HepG2 (cell line): ENCODE data around the gene SIGLEC14. TPM values are rescaled to one million over a fixed set of nuclear protein-coding genes. Genes with fewer than 3 reads are reported as not detected.

ENCODE experiments used
- ATAC-seq: fragments of 200-7000 bp; cut with Tn5 transposase; 3 replicates; pipeline ENCODE4 v1.9.1; 2020; ENCODE audit warnings: mild to moderate bottlenecking, moderate library complexity
- BruUV-seq: library from RNA; stranded (reverse); fragments of 400-500 nt; replicated peaks from 2 replicates; lab custom pipeline; 2021; lab: Mats Ljungman, UMichigan
- CTCF ChIA-PET: fragments of 300-600 bp; formaldehyde crosslinking; extraction: SDS; loops from one replicate; lab custom pipeline; 2021; ENCODE audit warnings: low total read pairs, inconsistent platforms, low intra/inter-chr PET ratio; lab: Yijun Ruan, JAX
- POLR2A ChIA-PET: fragments of 350-600 bp; sonication (Branson Sonifier 250); formaldehyde crosslinking; loops from one replicate; lab custom pipeline; 2020; ENCODE audit warnings: antibody characterized with exemption, inconsistent platforms; lab: Yijun Ruan, JAX
- DNase-seq: peaks from one replicate; pipeline ENCODE4 v3.0.0-alpha.2; 2015; ENCODE audit warnings: low spot score
- FAIRE-seq: peaks from 3 replicates; lab custom pipeline; 2011; peaks lifted over from hg19 to GRCh38; lab: Jason Lieb, UNC
- H2AFZ ChIP-seq: one replicate; pipeline ENCODE4 v1.6.1; 2011; ENCODE audit warnings: low read length, inconsistent platforms
- H3K27ac ChIP-seq: fragments of 300-600 bp; 3 replicates; pipeline ENCODE4 v1.8.0; 2011; ENCODE audit warnings: mixed run types, mild to moderate bottlenecking, mixed read lengths, low read length, inconsistent platforms; ENCODE audit not compliant: insufficient read depth; ENCODE audit errors: extremely low read length
- H3K27me3 ChIP-seq, 2 experiments: fragments of 200-600 bp in 1 of 2; 2 replicates in 1 of 2; 3 replicates in 1 of 2; pipeline versions ENCODE4 v1.6.0 to v1.8.0; 2011; ENCODE audit warnings: low read length in 2 of 2, mild to moderate bottlenecking in 2 of 2, moderate library complexity in 2 of 2, inconsistent platforms in 1 of 2; ENCODE audit not compliant: insufficient read depth in 2 of 2, control insufficient read depth in 1 of 2
- H3K36me3 ChIP-seq, 2 experiments: fragments of 200-600 bp in 1 of 2; replicated peaks in 1 of 2; 2 replicates in 1 of 2; 3 replicates in 1 of 2; pipeline versions ENCODE4 v1.5.1 to v1.8.0; 2011; ENCODE audit warnings: low read length in 2 of 2, inconsistent platforms in 1 of 2; ENCODE audit not compliant: insufficient read depth in 2 of 2, control insufficient read depth in 1 of 2
- H3K4me1 ChIP-seq: 2 replicates; pipeline ENCODE4 v1.5.1; 2012; ENCODE audit warnings: low read length, inconsistent platforms; ENCODE audit not compliant: insufficient read depth
- H3K4me2 ChIP-seq: 2 replicates; pipeline ENCODE4 v1.6.0; 2011; ENCODE audit warnings: low read depth, low read length, inconsistent platforms
- H3K4me3 ChIP-seq, 3 experiments: fragments of 200-600 bp in 1 of 3; sonication (generic), shearing (Covaris generic) in 1 of 3; replicated peaks in 1 of 3; 2 replicates each; pipeline ENCODE4 v1.5.1; 2011 to 2016; ENCODE audit warnings: low read length in 3 of 3, inconsistent platforms in 2 of 3, low read depth in 2 of 3, mild to moderate bottlenecking in 2 of 3, control low read depth in 1 of 3, mixed read lengths in 1 of 3; ENCODE audit not compliant: insufficient read depth in 1 of 3
- H3K79me2 ChIP-seq: one replicate; pipeline ENCODE4 v1.6.1; 2011; ENCODE audit warnings: low read length, inconsistent platforms; ENCODE audit not compliant: insufficient read depth
- H3K9ac ChIP-seq: 2 replicates; pipeline ENCODE4 v1.6.0; 2011; ENCODE audit warnings: mild to moderate bottlenecking, low read depth, low read length, inconsistent platforms; ENCODE audit not compliant: insufficient read depth
- H3K9me3 ChIP-seq: 2 replicates; pipeline ENCODE4 v1.5.1; 2012; ENCODE audit warnings: mild to moderate bottlenecking, low read length
- H4K20me1 ChIP-seq: 2 replicates; pipeline ENCODE4 v1.6.0; 2011; ENCODE audit warnings: inconsistent platforms, mild to moderate bottlenecking, low read length, moderate library complexity; ENCODE audit not compliant: insufficient read depth
- ADNP ChIP-seq: sonication (generic); formaldehyde crosslinking; IDR thresholded peaks from 2 replicates; pipeline ENCODE4 v1.4.0; 2020; ENCODE audit warnings: missing genetic modification reagents
- IKZF1 ChIP-seq: fragments of 450-650 bp; IDR thresholded peaks from 2 replicates; pipeline ENCODE4 v1.7.1; 2016
- JDP2 ChIP-seq: sonication (generic); formaldehyde crosslinking; IDR thresholded peaks from 2 replicates; pipeline ENCODE4 v1.8.1; 2022; ENCODE audit warnings: missing genetic modification reagents, borderline replicate concordance
- NR2F1 ChIP-seq, 2 experiments: fragments of 450-650 bp in 1 of 2; formaldehyde crosslinking in 1 of 2; IDR thresholded peaks; 2 replicates each; pipeline versions ENCODE4 v1.5.0 to v1.6.1; 2016 to 2020; ENCODE audit warnings: mild to moderate bottlenecking in 1 of 2, missing compliant biosample characterization in 1 of 2, missing genetic modification reagents in 1 of 2, moderate library complexity in 1 of 2
- PHF5A ChIP-seq: IDR thresholded peaks from one replicate; pipeline ENCODE4 v1.6.1; 2018; ENCODE audit warnings: low read depth, missing genetic modification reagents; ENCODE audit not compliant: unreplicated experiment
- SALL2 ChIP-seq: sonication (generic); formaldehyde crosslinking; IDR thresholded peaks from 2 replicates; pipeline ENCODE4 v1.8.1; 2023; ENCODE audit warnings: mild to moderate bottlenecking, missing genetic modification reagents, inconsistent platforms
- SRF ChIP-seq: IDR thresholded peaks from 2 replicates; pipeline ENCODE4 v1.6.1; 2011; ENCODE audit warnings: mild to moderate bottlenecking, low read depth, low read length, moderate library complexity
- ZNF282 ChIP-seq: fragments of 450-650 bp; IDR thresholded peaks from 2 replicates; pipeline ENCODE4 v1.6.1; 2018; ENCODE audit not compliant: partially characterized antibody
- ZNF557 ChIP-seq: sonication (generic); formaldehyde crosslinking; IDR thresholded peaks from 2 replicates; pipeline ENCODE4 v1.4.0; 2020; ENCODE audit warnings: missing genetic modification reagents
- ZNF614 ChIP-seq: IDR thresholded peaks from 2 replicates; pipeline ENCODE4 v1.6.1; 2018; ENCODE audit warnings: missing biosample characterization, missing genetic modification reagents, inconsistent platforms, borderline replicate concordance
- ZSCAN12 ChIP-seq: sonication (generic); formaldehyde crosslinking; IDR thresholded peaks from 2 replicates; pipeline ENCODE4 v1.9.0; 2021; ENCODE audit warnings: mild to moderate bottlenecking, missing genetic modification reagents
- whole genome bisulfite sequencing: methylation state at CpG from one replicate; pipeline ENCODE4 v1.1.6; 2017; ENCODE audit warnings: low lambda C conversion rate; 5-methylcytosine and 5-hydroxymethylcytosine counted together
- in situ Hi-C: cut with HindIII; loops from 2 replicates; pipeline ENCODE4 v1.10.0; 2017; ENCODE audit warnings: low pct_unique_long_range_greater_than_20kb; ENCODE audit not compliant: extremely low pct_ligation_motif_present
- intact Hi-C: fragments of 100-400 bp; cut with micrococcal nuclease; formaldehyde crosslinking; loops from one replicate; pipeline ENCODE4 v1.10.0; 2022; ENCODE audit not compliant: unreplicated experiment
- polyA plus RNA-seq, 8 experiments: library from polyadenylated mRNA; depleted of rRNA in 3 of 8; stranded (reverse) in 7 of 8; unstranded in 1 of 8; fragments of >200 nt; fragmentation: Illumina TruSeq in 4 of 8; extraction: Trizol in 4 of 8; gene quantifications; 2 replicates each; pipeline versions ENCODE4 v1.2.1 to v1.2.3, GENCODE V29; 2011 to 2016; ENCODE audit warnings: low read depth in 4 of 8, missing spikeins in 1 of 8, mixed read lengths in 1 of 8; ENCODE audit not compliant: insufficient read depth in 1 of 8
- total RNA-seq, 5 experiments: library from RNA; depleted of rRNA; stranded (reverse); fragments of >200 nt; fragmentation: Illumina TruSeq; extraction: Trizol; gene quantifications; 2 replicates each; pipeline ENCODE4 v1.2.3, GENCODE V29; 2016; ENCODE audit warnings: low read depth in 1 of 5

SIGLEC14 gene
- total and polyA plus RNA-seq, 2 of the 13 experiments (the other 11 are each of a cell fraction or from before 2014, with no cell fraction given): 0.05 to 0.09 TPM

- H3K4me1 ChIP-seq: peaks cover 21% of the 10 kb centered on the region
Measured at GRCh38 chr19:51686171-51686570, 39.5 kb upstream of the SIGLEC14 start.

GRCh38 chr19:51681286-51681941 is 34.8 kb upstream of the SIGLEC14 start:
- Histone ChIP-seq H3K4me2 (no peak overlapping the region), H3K4me1 (no peaks in the 10 kb centered on the region), H3K27ac (no peak overlapping the region), H4K20me1 (no peaks in the 10 kb centered on the region), H3K9me3 (peaks cover 11% of the 10 kb centered on the region; the same call in 1 of the 2 replicates)
- in situ Hi-C loops: no loop called here
- POLR2A ChIA-PET: no interaction called here
- no TSS peak for BruUV-seq
- CTCF ChIA-PET: no interaction called here
- TF ChIP-seq SRF (peak; percentile 91), ZSCAN12 (no peak)
- TF ChIP-seq, all 625 proteins: peak for 1
- Histone ChIP-seq H3K9ac (no peak overlapping the region), H3K79me2 (no peaks in the 10 kb centered on the region), H3K4me3 (no peak overlapping the region), H3K27me3 (no peaks in the 10 kb centered on the region), H3K36me3 (no peaks in the 10 kb centered on the region), H2AFZ (no peak overlapping the region)
- DNase-seq: no peak
- WGBS: 34% methylated on average over 3 of the region's 3 CpGs
- intact Hi-C loops: no loop called here
- no peak for ATAC-seq
- no peak for FAIRE-seq

More at GRCh38 chr19:51686171-51686570, 39.5 kb upstream of the SIGLEC14 start:
- H3K4me2 ChIP-seq: no peak overlapping the region
- H3K9me3 ChIP-seq: peaks cover 11% of the 10 kb centered on the region; the same call in 1 of the 2 replicates
- intact Hi-C loops: no loop called here
- WGBS: 51% methylated on average over 2 of the region's 2 CpGs
- no TSS peak for BruUV-seq
- no peaks in the 10 kb centered on the region for H3K79me2 ChIP-seq
- CTCF ChIA-PET: no interaction called here
- no peak overlapping the region for H2AFZ ChIP-seq
- no peak for FAIRE-seq
- H4K20me1 ChIP-seq: no peaks in the 10 kb centered on the region
- no peak overlapping the region for H3K27ac ChIP-seq
- no peak overlapping the region for H3K9ac ChIP-seq
- no peak for ATAC-seq
- no peak overlapping the region for H3K4me3 ChIP-seq
- no peak for DNase-seq
- POLR2A ChIA-PET: no interaction called here
- in situ Hi-C loops: no loop called here
- no peaks in the 10 kb centered on the region; a peak in 1 of 5 replicates for H3K27me3 ChIP-seq
- no peaks in the 10 kb centered on the region for H3K36me3 ChIP-seq
- TF ChIP-seq PHF5A (CRISPR knock-in tag) (no peak), SALL2 (CRISPR knock-in tag) (no peak), ZNF557 (CRISPR knock-in tag) (no peak), JDP2 (CRISPR knock-in tag) (no peak), NR2F1 (CRISPR knock-in tag; IDR thresholded peaks at IDR 0.05) (no peak), IKZF1 (no peak), ADNP (CRISPR knock-in tag) (no peak), ZNF282 (no peak), ZNF614 (no peak)
